Upper lobe of left lung (tissue), 6 donors: ENCODE results near the gene RSL24D1. TPM values are rescaled to one million over a fixed set of nuclear protein-coding genes. Genes with fewer than 3 reads are reported as not detected.

Experiments
- ATAC-seq, 2 donors: fragments of 200-7000 bp; cut with Tn5 transposase; one replicate each; pipeline ENCODE4 v1.9.1; 2022; ENCODE audit warnings: mild to moderate bottlenecking in 2 of 2, moderate library complexity in 2 of 2; ENCODE audit not compliant: low FRiP score in 2 of 2
- DNase-seq, 2 donors: peaks; one replicate each; pipeline ENCODE4 v3.0.0-alpha.2; 2019 to 2020
- H3K27ac ChIP-seq, 4 donors: fragments of 200-600 bp; sonication (generic); one replicate each; pipeline ENCODE4 v1.5.1; 2016 to 2019
- H3K27me3 ChIP-seq, 4 donors: fragments of 200-600 bp; sonication (generic); one replicate each; pipeline ENCODE4 v1.5.1; 2017 to 2019
- H3K36me3 ChIP-seq, 4 donors: fragments of 200-600 bp; sonication (generic); one replicate each; pipeline ENCODE4 v1.5.1; 2016 to 2019
- H3K4me1 ChIP-seq, 4 donors: fragments of 200-600 bp; sonication (generic); one replicate each; pipeline ENCODE4 v1.5.1; 2018 to 2019
- H3K4me3 ChIP-seq, 4 donors: fragments of 200-600 bp; sonication (generic); one replicate each; pipeline ENCODE4 v1.5.1; 2017 to 2019; ENCODE audit warnings: mild to moderate bottlenecking in 2 of 4, moderate library complexity in 1 of 4
- H3K9me3 ChIP-seq, 4 donors: fragments of 200-600 bp; sonication (generic); one replicate each; pipeline ENCODE4 v1.5.1; 2018 to 2019
- CTCF ChIP-seq, 6 experiments: fragments of 450-650 bp in 4 of 6; fragments of 200-600 bp in 2 of 6; sonication (generic) in 2 of 6; IDR thresholded peaks; one replicate each; pipeline ENCODE4 v1.5.1; 2016 to 2019; ENCODE audit warnings: antibody characterized with exemption in 6 of 6
- EP300 ChIP-seq, 4 donors: sonication (generic); formaldehyde crosslinking; IDR thresholded peaks; one replicate each; pipeline ENCODE4 v1.5.1; 2017; ENCODE audit warnings: antibody characterized with exemption in 4 of 4, control low read depth in 2 of 4
- POLR2A ChIP-seq, 4 donors: fragments of 450-650 bp; IDR thresholded peaks; one replicate each; pipeline ENCODE4 v1.5.1; 2016 to 2017; ENCODE audit warnings: antibody characterized with exemption in 4 of 4, mild to moderate bottlenecking in 2 of 4
- POLR2AphosphoS5 ChIP-seq, 2 donors: sonication (generic); formaldehyde crosslinking; IDR thresholded peaks; one replicate each; pipeline ENCODE4 v1.5.1; 2017; ENCODE audit warnings: antibody characterized with exemption in 2 of 2
- WGBS, 2 donors: methylation state at CpG; one replicate each; pipeline ENCODE4 v1.1.5; 2017 to 2018; 5-methylcytosine and 5-hydroxymethylcytosine counted together
- total RNA-seq, 6 donors: library from RNA; depleted of rRNA in 4 of 6; stranded (reverse); fragments of >200 nt in 4 of 6; gene quantifications; one replicate each; pipeline versions ENCODE4 v1.1.0 to v1.2.1, GENCODE V29; 2016 to 2021
- donor health status: DM: no; HTN: no; CAD: no; lungs with moderate emphysema.
- donor health status: DM: no; HTN: yes; CAD: no; lungs with severe emphysema.

The RSL24D1 gene
- total RNA-seq, 6 donors from 2014 or later: 20.5 to 84.3 (median 50.9) TPM

GRCh38 chr15:55240125-55240760 is 43.5 kb upstream of the RSL24D1 start:
- Histone ChIP-seq H3K4me1 (peaks cover 17 to 31% (median 21%) of the 10 kb centered on the region in 4 donors), H3K27ac (peak overlapping the region in 3 of 4 donors; percentile 54 to 70 (median 66)), H3K27me3 (no peaks in the 10 kb centered on the region), H3K9me3 (no peaks in the 10 kb centered on the region), H3K36me3 (no peaks in the 10 kb centered on the region), H3K4me3 (no peak overlapping the region)
- ATAC-seq (no peak), DNase-seq (no peak)
- WGBS, 2 donors: 47 to 48% methylated on average over 3 of the region's 3 CpGs
- TF ChIP-seq POLR2A (IDR thresholded peaks at IDR 0.05) (no peak), CTCF (IDR thresholded peaks at IDR 0.05) (no peak), EP300 (IDR thresholded peaks at IDR 0.05) (no peak), POLR2AphosphoS5 (IDR thresholded peaks at IDR 0.05) (peak in 1 of 2 donors; percentile 20)

- no peak for TF ChIP-seq POLR2AphosphoS5 (IDR thresholded peaks at IDR 0.05)
- no peak for TF ChIP-seq CTCF (IDR thresholded peaks at IDR 0.05)
- TF ChIP-seq EP300 (IDR thresholded peaks at IDR 0.05): no peak
- TF ChIP-seq POLR2A (IDR thresholded peaks at IDR 0.05): no peak
- WGBS, 2 donors: 75 to 95% methylated on average over 5 of the region's 5 CpGs
- H3K27ac ChIP-seq: peak overlapping the region in 2 of 4 donors; percentile 66 to 70
Observed at GRCh38 chr15:55239440-55240124, 42.8 kb upstream of the RSL24D1 start.

GRCh38 chr15:55238877-55239276 is 42.1 kb upstream of the RSL24D1 start:
- WGBS, 2 donors: 88 to 90% methylated on average over 2 of the region's 2 CpGs
- no peak for ATAC-seq
- no peaks in the 10 kb centered on the region for H3K9me3 ChIP-seq
- peaks cover 0 to 7% (median 1%) of the 10 kb centered on the region in 4 donors for H3K36me3 ChIP-seq
- H3K4me3 ChIP-seq: no peak overlapping the region
- H3K4me1 ChIP-seq: peaks cover 13 to 23% (median 19%) of the 10 kb centered on the region in 4 donors
- no peak for DNase-seq
- H3K27me3 ChIP-seq: no peaks in the 10 kb centered on the region
- H3K27ac ChIP-seq: no peak overlapping the region
- TF ChIP-seq POLR2AphosphoS5 (IDR thresholded peaks at IDR 0.05): no peak
- no peak for TF ChIP-seq CTCF (IDR thresholded peaks at IDR 0.05)

More at GRCh38 chr15:55239440-55240124, 42.8 kb upstream of the RSL24D1 start:
- ATAC-seq (no peak), DNase-seq (no peak)
- no peaks in the 10 kb centered on the region for H3K27me3 ChIP-seq
- H3K4me3 ChIP-seq: no peak overlapping the region
- peaks cover 0 to 3% (median under 1%) of the 10 kb centered on the region in 4 donors for H3K36me3 ChIP-seq
- peaks cover 13 to 25% (median 20%) of the 10 kb centered on the region in 4 donors for H3K4me1 ChIP-seq
- H3K9me3 ChIP-seq: no peaks in the 10 kb centered on the region

- no peak for DNase-seq
- Histone ChIP-seq H3K27me3 (no peaks in the 10 kb centered on the region), H3K36me3 (peaks cover 0 to 15% (median 1%) of the 10 kb centered on the region in 4 donors), H3K4me3 (no peak overlapping the region), H3K27ac (no peak overlapping the region), H3K4me1 (peaks cover 13 to 23% (median 19%) of the 10 kb centered on the region in 4 donors), H3K9me3 (no peaks in the 10 kb centered on the region)
- no peak for ATAC-seq
- TF ChIP-seq POLR2A (IDR thresholded peaks at IDR 0.05) (no peak), POLR2AphosphoS5 (IDR thresholded peaks at IDR 0.05) (no peak), EP300 (IDR thresholded peaks at IDR 0.05) (no peak)
- WGBS, 2 donors: 69 to 74% methylated on average over 6 of the region's 6 CpGs
Observed at GRCh38 chr15:55237219-55238130, 40.7 kb upstream of the RSL24D1 start.
